ENCODE results near the gene SLC22A8.

GRCh38 chr11:63017306-63017974 is 1.8 kb upstream of the SLC22A8 start:
- TF ChIP-seq CTCF (IDR thresholded peaks at IDR 0.05) (no peak), POLR2A (IDR thresholded peaks at IDR 0.05) (no peak)
